GM23338 (cell line): Measurements from ENCODE around the gene TYMS. TPM values are rescaled to one million over a fixed set of nuclear protein-coding genes. Genes with fewer than 3 reads are reported as not detected.

Source experiments
- ATAC-seq: fragments of 200-7000 bp; cut with Tn5 transposase; 3 replicates; pipeline ENCODE4 v1.9.1; 2020
- DNase-seq: peaks from one replicate; pipeline ENCODE4 v3.0.0-alpha.2; 2015; ENCODE audit warnings: low spot score
- H2AFZ ChIP-seq: fragments of 200-600 bp; sonication (generic); 2 replicates; pipeline ENCODE4 v1.8.0; 2016; ENCODE audit warnings: antibody characterized with exemption, mild to moderate bottlenecking, moderate library complexity
- H3F3A ChIP-seq: fragments of 200-600 bp; sonication (generic); replicated peaks from 2 replicates; pipeline ENCODE4 v1.8.0; 2017; ENCODE audit warnings: antibody characterized with exemption, mixed run types, low read depth
- H3K27ac ChIP-seq: fragments of 200-600 bp; sonication (generic); 2 replicates; pipeline ENCODE4 v1.6.1; 2016; ENCODE audit warnings: low read depth
- H3K27me3 ChIP-seq: fragments of 200-600 bp; sonication (generic); 2 replicates; pipeline ENCODE4 v1.8.0; 2016; ENCODE audit warnings: mild to moderate bottlenecking, mixed run types, moderate library complexity; ENCODE audit not compliant: insufficient read depth
- H3K36me3 ChIP-seq: fragments of 200-600 bp; sonication (generic); 2 replicates; pipeline ENCODE4 v1.8.0; 2016; ENCODE audit warnings: mild to moderate bottlenecking; ENCODE audit not compliant: insufficient read depth
- H3K4me1 ChIP-seq: fragments of 200-600 bp; sonication (generic); 2 replicates; pipeline ENCODE4 v1.8.0; 2016; ENCODE audit warnings: mild to moderate bottlenecking, moderate library complexity; ENCODE audit not compliant: insufficient read depth
- H3K4me2 ChIP-seq: fragments of 200-600 bp; sonication (generic); 2 replicates; pipeline ENCODE4 v1.7.1; 2017; ENCODE audit warnings: mixed run types
- H3K4me3 ChIP-seq: fragments of 200-600 bp; sonication (generic); 2 replicates; pipeline ENCODE4 v1.6.1; 2016; ENCODE audit warnings: mixed run types
- H3K79me2 ChIP-seq: fragments of 200-600 bp; sonication (generic); replicated peaks from 2 replicates; pipeline ENCODE4 v1.8.0; 2017; ENCODE audit warnings: mild to moderate bottlenecking; ENCODE audit not compliant: insufficient read depth
- H3K9me2 ChIP-seq: fragments of 200-600 bp; sonication (generic); 2 replicates; pipeline ENCODE4 v1.8.0; 2017; ENCODE audit not compliant: insufficient read depth
- H4K20me1 ChIP-seq: fragments of 200-600 bp; sonication (generic); replicated peaks from 2 replicates; pipeline ENCODE4 v1.8.0; 2017; ENCODE audit warnings: mild to moderate bottlenecking; ENCODE audit not compliant: insufficient read depth
- H3K27ac Mint-ChIP-seq: 2 replicates; pipeline ENCODE4 v1.8.0; 2020; ENCODE audit warnings: inconsistent platforms, mild to moderate bottlenecking, moderate library complexity, mixed read lengths
- H3K27me3 Mint-ChIP-seq: 3 replicates; pipeline ENCODE4 v1.8.0; 2022; ENCODE audit warnings: low read depth, mild to moderate bottlenecking, moderate library complexity, mixed read lengths, inconsistent platforms; ENCODE audit not compliant: insufficient read depth, poor library complexity
- H3K36me3 Mint-ChIP-seq: 3 replicates; pipeline ENCODE4 v1.8.0; 2021; ENCODE audit warnings: low read depth, mild to moderate bottlenecking, inconsistent platforms, moderate library complexity, mixed read lengths
- H3K4me1 Mint-ChIP-seq: 3 replicates; pipeline ENCODE4 v1.8.0; 2020; ENCODE audit warnings: mild to moderate bottlenecking, inconsistent platforms, mixed read lengths
- H3K4me3 Mint-ChIP-seq: 3 replicates; pipeline ENCODE4 v1.8.0; 2021; ENCODE audit warnings: moderate library complexity, mild to moderate bottlenecking, inconsistent platforms, mixed read lengths
- H3K9me3 Mint-ChIP-seq: 3 replicates; pipeline ENCODE4 v1.8.0; 2020; ENCODE audit warnings: moderate library complexity, mild to moderate bottlenecking, inconsistent platforms, mixed read lengths
- CTCF ChIP-seq, 2 experiments: fragments of 200-600 bp in 1 of 2; sonication (generic) in 1 of 2; conservative IDR thresholded peaks; 2 replicates each; pipeline versions ENCODE4 v1.5.1 to v1.6.1; 2016 to 2017; ENCODE audit warnings: antibody characterized with exemption in 2 of 2, low read depth in 2 of 2, mild to moderate bottlenecking in 2 of 2, moderate library complexity in 1 of 2
- ETS1 ChIP-seq: IDR thresholded peaks from 2 replicates; pipeline ENCODE4 v1.6.1; 2016; ENCODE audit warnings: antibody characterized with exemption
- JUNB ChIP-seq: IDR thresholded peaks from one replicate; pipeline ENCODE4 v1.6.1; 2016; ENCODE audit warnings: antibody characterized with exemption; ENCODE audit not compliant: unreplicated experiment
- POLR2AphosphoS5 ChIP-seq: IDR thresholded peaks from 2 replicates; pipeline ENCODE4 v1.6.1; 2016; ENCODE audit warnings: antibody characterized with exemption, low read depth
- STAT1 ChIP-seq: IDR thresholded peaks from one replicate; pipeline ENCODE4 v1.6.1; 2016; ENCODE audit warnings: antibody characterized with exemption; ENCODE audit not compliant: unreplicated experiment
- ZNF114 ChIP-seq: fragments of 250-450 bp; sonication (Bioruptor Pico); IDR thresholded peaks from 2 replicates; pipeline ENCODE4 v1.5.0; 2020; ENCODE audit warnings: mild to moderate bottlenecking, moderate library complexity
- ZNF331 ChIP-seq: fragments of 250-450 bp; sonication (Bioruptor Pico); IDR thresholded peaks from 2 replicates; pipeline ENCODE4 v1.5.0; 2020; ENCODE audit warnings: low read depth, mild to moderate bottlenecking, moderate library complexity
- ZNF462 ChIP-seq: fragments of 250-450 bp; sonication (Bioruptor Pico); IDR thresholded peaks from 2 replicates; pipeline ENCODE4 v1.5.0; 2020; ENCODE audit warnings: mild to moderate bottlenecking, moderate library complexity
- polyA plus RNA-seq: library from polyadenylated mRNA; unstranded; fragments of >200 nt; fragmentation: Nextera tagmentation; extraction: Ambion mirVana; gene quantifications from 2 replicates; pipeline ENCODE4 v1.2.1, GENCODE V29; 2016
- total RNA-seq: library from RNA; depleted of rRNA; stranded (reverse); fragments of >200 nt; shearing (Covaris generic); gene quantifications from 2 replicates; pipeline ENCODE4 v1.2.3, GENCODE V29; 2014

TYMS gene
- total and polyA plus RNA-seq, 2 experiments from 2014 or later = 52.9 to 72.3 TPM

GRCh38 chr18:649341-649740 is 8.1 kb upstream of the TYMS start:
- Mint-ChIP-seq H3K9me3 (no peaks in the 10 kb centered on the region; the same call in 2 of the 3 replicates), H3K4me1 (peaks cover 12% of the 10 kb centered on the region; the same call in 2 of the 3 replicates)
- ATAC-seq = no peak

More at GRCh38 chr18:649341-649740, 8.1 kb upstream of the TYMS start:
- DNase-seq = no peak
- H3K4me3 Mint-ChIP-seq = no peak overlapping the region
- H3K27ac ChIP-seq = no peak overlapping the region
- H2AFZ ChIP-seq = no peak overlapping the region
- H3K27me3 Mint-ChIP-seq = peaks cover 5% of the 10 kb centered on the region
- no peaks in the 10 kb centered on the region for H3K9me2 ChIP-seq
- H3K36me3 Mint-ChIP-seq = no peaks in the 10 kb centered on the region
- H3K4me1 ChIP-seq = no peaks in the 10 kb centered on the region; the same call in 1 of the 2 replicates
- H3K4me3 ChIP-seq = no peak overlapping the region
- H3K27me3 ChIP-seq = no peaks in the 10 kb centered on the region
- no peaks in the 10 kb centered on the region; the same call in 1 of the 2 replicates for H4K20me1 ChIP-seq
- no peaks in the 10 kb centered on the region for H3K36me3 ChIP-seq
- no peak overlapping the region for H3K4me2 ChIP-seq
- no peak overlapping the region for H3K27ac Mint-ChIP-seq
- no peaks in the 10 kb centered on the region for H3F3A ChIP-seq
- H3K79me2 ChIP-seq = peaks cover 3% of the 10 kb centered on the region; the same call in 1 of the 2 replicates
- TF ChIP-seq ZNF114 (CRISPR knock-in tag) (no peak), ZNF331 (CRISPR knock-in tag) (no peak), JUNB (no peak), ZNF462 (no peak), STAT1 (no peak), ETS1 (no peak), CTCF (conservative IDR thresholded peaks at IDR 0.05; ENCODE audit: low read depth in 2 of 2) (no peak), POLR2AphosphoS5 (no peak)
